CD4-positive, alpha-beta memory T cell (primary cell): ENCODE measurements around the gene PICALM. TPM values are rescaled to one million over a fixed set of nuclear protein-coding genes. Genes with fewer than 3 reads are reported as not detected.

Experiments
- CTCF ChIA-PET: fragments of 350-600 bp; sonication (Branson Sonifier 250); formaldehyde crosslinking; loops from one replicate; lab custom pipeline; 2021; ENCODE audit warnings: inconsistent platforms; ENCODE audit not compliant: partially characterized antibody; lab: Charles Lee
- POLR2A ChIA-PET: fragments of 350-600 bp; sonication (Branson Sonifier 250); formaldehyde crosslinking; loops from one replicate; lab custom pipeline; 2021; ENCODE audit not compliant: partially characterized antibody; lab: Charles Lee
- DNase-seq, 5 donors: peaks; one replicate each; pipeline versions ENCODE4 v3.0.0 to v3.0.0-alpha.2; 2020 to 2022; ENCODE audit warnings: mixed read lengths in 1 of 5
- H3K27ac ChIP-seq: one replicate; pipeline ENCODE4 v1.7.0; 2013; ENCODE audit warnings: low read depth, low read length
- H3K27me3 ChIP-seq: 2 replicates; pipeline ENCODE4 v1.7.0; 2013; ENCODE audit warnings: mild to moderate bottlenecking, low read length, moderate library complexity; ENCODE audit not compliant: insufficient read depth
- H3K36me3 ChIP-seq: 2 replicates; pipeline ENCODE4 v1.7.0; 2013; ENCODE audit warnings: mild to moderate bottlenecking, low read length, moderate library complexity; ENCODE audit not compliant: insufficient read depth
- H3K4me1 ChIP-seq: 2 replicates; pipeline ENCODE4 v1.7.0; 2013; ENCODE audit warnings: mild to moderate bottlenecking, low read length, moderate library complexity; ENCODE audit not compliant: insufficient read depth
- H3K4me3 ChIP-seq, 2 donors: one replicate each; pipeline ENCODE4 v1.7.0; 2013; ENCODE audit warnings: low read length in 2 of 2, mild to moderate bottlenecking in 1 of 2
- H3K9me3 ChIP-seq, 2 donors: one replicate each; pipeline ENCODE4 v1.7.0; 2013; ENCODE audit warnings: low read length in 2 of 2, control low read depth in 1 of 2; ENCODE audit not compliant: control insufficient read depth in 1 of 2
- H3K27ac Mint-ChIP-seq, 7 donors: one replicate each; pipeline ENCODE4 v1.8.0; 2020 to 2021; ENCODE audit warnings: mixed read lengths in 7 of 7, mild to moderate bottlenecking in 6 of 7, inconsistent platforms in 3 of 7, moderate library complexity in 3 of 7
- H3K27me3 Mint-ChIP-seq, 2 donors: one replicate each; pipeline ENCODE4 v1.8.0; 2020 to 2021; ENCODE audit warnings: mixed read lengths in 2 of 2
- H3K36me3 Mint-ChIP-seq, 2 donors: one replicate each; pipeline ENCODE4 v1.8.0; 2020 to 2021; ENCODE audit warnings: mixed read lengths in 2 of 2, inconsistent platforms in 1 of 2, mild to moderate bottlenecking in 1 of 2
- H3K4me1 Mint-ChIP-seq, 4 donors: one replicate each; pipeline ENCODE4 v1.8.0; 2020 to 2021; ENCODE audit warnings: mixed read lengths in 4 of 4, mild to moderate bottlenecking in 1 of 4
- H3K4me3 Mint-ChIP-seq, 8 donors: one replicate each; pipeline ENCODE4 v1.8.0; 2020 to 2021; ENCODE audit warnings: mixed read lengths in 8 of 8, mild to moderate bottlenecking in 7 of 8, moderate library complexity in 6 of 8, inconsistent platforms in 3 of 8
- H3K9me3 Mint-ChIP-seq, 8 donors: one replicate each; pipeline ENCODE4 v1.8.0; 2020 to 2021; ENCODE audit warnings: mixed read lengths in 8 of 8, mild to moderate bottlenecking in 5 of 8, inconsistent platforms in 3 of 8, moderate library complexity in 1 of 8
- intact Hi-C: fragments of 100-400 bp; cut with micrococcal nuclease; formaldehyde crosslinking; loops from one replicate; pipeline ENCODE4 v1.15.1; 2023
- polyA plus RNA-seq, 2 donors: library from polyadenylated mRNA; unstranded; fragments of 300-500 nt; fragmentation: Illumina TruSeq; gene quantifications; one replicate each; pipeline ENCODE4 v1.2.3, GENCODE V29; 2021
- total RNA-seq, 2 experiments: library from RNA; stranded (reverse); gene quantifications; one replicate each; pipeline ENCODE4 v1.2.3, GENCODE V29; 2021

PICALM gene, protein sequence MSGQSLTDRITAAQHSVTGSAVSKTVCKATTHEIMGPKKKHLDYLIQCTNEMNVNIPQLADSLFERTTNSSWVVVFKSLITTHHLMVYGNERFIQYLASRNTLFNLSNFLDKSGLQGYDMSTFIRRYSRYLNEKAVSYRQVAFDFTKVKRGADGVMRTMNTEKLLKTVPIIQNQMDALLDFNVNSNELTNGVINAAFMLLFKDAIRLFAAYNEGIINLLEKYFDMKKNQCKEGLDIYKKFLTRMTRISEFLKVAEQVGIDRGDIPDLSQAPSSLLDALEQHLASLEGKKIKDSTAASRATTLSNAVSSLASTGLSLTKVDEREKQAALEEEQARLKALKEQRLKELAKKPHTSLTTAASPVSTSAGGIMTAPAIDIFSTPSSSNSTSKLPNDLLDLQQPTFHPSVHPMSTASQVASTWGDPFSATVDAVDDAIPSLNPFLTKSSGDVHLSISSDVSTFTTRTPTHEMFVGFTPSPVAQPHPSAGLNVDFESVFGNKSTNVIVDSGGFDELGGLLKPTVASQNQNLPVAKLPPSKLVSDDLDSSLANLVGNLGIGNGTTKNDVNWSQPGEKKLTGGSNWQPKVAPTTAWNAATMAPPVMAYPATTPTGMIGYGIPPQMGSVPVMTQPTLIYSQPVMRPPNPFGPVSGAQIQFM
- 100 to 1,000 TPM; 127 to 138 TPM for total RNA-seq
- polyA plus RNA-seq: 10 to 100 TPM; 15.3 to 26.3 TPM

DNA sequence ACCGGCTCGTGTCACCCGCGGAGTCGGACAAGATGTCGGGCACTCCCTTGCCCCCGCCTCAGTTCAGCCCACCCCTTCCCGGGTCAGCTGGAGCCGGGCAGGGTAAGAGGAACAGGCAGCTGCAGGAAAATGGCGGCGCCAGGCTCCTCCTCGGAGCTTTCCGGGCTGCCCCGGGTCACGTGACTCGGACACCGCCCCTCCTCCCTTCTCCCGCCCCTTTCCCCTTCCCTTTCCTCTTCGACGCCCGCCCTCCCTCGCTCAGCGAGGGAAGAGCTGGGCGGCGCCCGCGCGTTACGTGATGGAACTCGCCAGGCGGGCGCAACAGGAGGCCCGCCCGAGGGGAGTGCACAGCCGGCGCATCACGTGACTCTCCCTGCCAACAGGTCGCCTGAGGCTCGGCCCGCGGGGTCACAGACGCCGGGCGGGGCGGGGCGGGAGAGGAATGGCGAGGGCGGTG lies at the start of gene PICALM:
TSS of gene PICALM (minus strand) at position 134 of the 457 bp plus-strand sequence. CDS start 304 bp downstream, outside the sequence.
- H3K4me3 Mint-ChIP-seq: peak within 1 kb of the TSS; percentile 93 to 99 (median 98)
- peak within 1 kb of the TSS; percentile 89 to 98 (median 96) for H3K27ac Mint-ChIP-seq
- H3K36me3 Mint-ChIP-seq: peaks cover 0 to 24% of the 10 kb centered on the region in 2 donors
- H3K9me3 ChIP-seq: no peaks in the 10 kb centered on the region
- H3K27ac ChIP-seq: peak within 1 kb of the TSS; percentile 81
- H3K27me3 Mint-ChIP-seq: peaks cover 0 to 2% of the 10 kb centered on the region in 2 donors
- POLR2A ChIA-PET: interaction anchor here (0.5 to 3.9 kb wide), 27 partner anchors 8 to 441 kb away, joined by 3 to 40 read pairs (median 6); partner anchors contain the start of genes EED, HIKESHI, TMEM126A and TMEM126B
- DNase-seq: peak; percentile 94 to 97 (median 97)
- H3K4me3 ChIP-seq: peak within 1 kb of the TSS; percentile 34 to 92
- intact Hi-C loops: loop anchor here (1.0 to 5.0 kb wide), 8 partner anchors 27 to 441 kb away; partner anchors contain the start of genes CREBZF, EED, HIKESHI and TMEM126B
- H3K4me1 ChIP-seq: peaks cover 32% of the 10 kb centered on the region
- no peaks in the 10 kb centered on the region for H3K27me3 ChIP-seq
- no peaks in the 10 kb centered on the region for H3K36me3 ChIP-seq
- no peaks in the 10 kb centered on the region for H3K9me3 Mint-ChIP-seq
- CTCF ChIA-PET: interaction anchor here (0.9 to 4.0 kb wide), 8 partner anchors 11 to 214 kb away, joined by 3 to 45 read pairs (median 5); partner anchors contain the start of gene CCDC83
- peaks cover 18 to 46% (median 28%) of the 10 kb centered on the region in 4 donors for H3K4me1 Mint-ChIP-seq

DNA sequence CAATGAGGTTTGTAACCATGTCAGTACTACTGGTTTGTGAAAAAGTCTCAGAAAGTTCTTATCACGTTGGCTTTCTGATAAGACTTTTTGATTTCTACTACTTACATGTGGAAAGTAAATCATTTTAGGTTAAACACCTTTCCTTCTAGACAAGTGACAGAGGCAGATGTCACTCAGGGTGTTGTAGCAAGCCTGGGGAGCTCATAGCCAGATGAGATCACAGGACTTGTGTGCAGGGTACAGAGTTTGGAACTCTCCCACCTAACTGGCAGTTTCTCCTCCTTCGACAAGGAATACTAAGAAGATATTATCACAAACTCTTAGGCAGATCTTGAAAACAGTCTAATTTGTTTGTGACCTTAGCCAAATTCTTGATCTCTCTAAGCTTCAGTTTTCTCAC lies 49.4 kb upstream of the PICALM start:
- H3K4me3 ChIP-seq: no peak overlapping the region
- no peaks in the 10 kb centered on the region for H3K27me3 ChIP-seq
- no peak overlapping the region for H3K27ac Mint-ChIP-seq
- H3K36me3 Mint-ChIP-seq: no peaks in the 10 kb centered on the region
- ChIA-PET CTCF (interaction anchor here (1.9 kb wide), 1 partner anchor 75 kb away, joined by 4 read pairs; no protein-coding TSS in a partner anchor), POLR2A (no interaction called here)
- intact Hi-C loops: loop anchor here (5.0 kb wide), 1 partner anchor 74 kb away; no protein-coding TSS in a partner anchor
- peaks cover 27% of the 10 kb centered on the region for H3K4me1 ChIP-seq
- no peak overlapping the region for H3K27ac ChIP-seq
- DNase-seq: no peak
- no peak overlapping the region for H3K4me3 Mint-ChIP-seq
- H3K36me3 ChIP-seq: no peaks in the 10 kb centered on the region
- no peaks in the 10 kb centered on the region for H3K9me3 ChIP-seq
- no peaks in the 10 kb centered on the region for H3K9me3 Mint-ChIP-seq
- peaks cover 17 to 31% (median 21%) of the 10 kb centered on the region in 4 donors for H3K4me1 Mint-ChIP-seq
- H3K27me3 Mint-ChIP-seq: peaks cover 0 to 2% of the 10 kb centered on the region in 2 donors

DNA sequence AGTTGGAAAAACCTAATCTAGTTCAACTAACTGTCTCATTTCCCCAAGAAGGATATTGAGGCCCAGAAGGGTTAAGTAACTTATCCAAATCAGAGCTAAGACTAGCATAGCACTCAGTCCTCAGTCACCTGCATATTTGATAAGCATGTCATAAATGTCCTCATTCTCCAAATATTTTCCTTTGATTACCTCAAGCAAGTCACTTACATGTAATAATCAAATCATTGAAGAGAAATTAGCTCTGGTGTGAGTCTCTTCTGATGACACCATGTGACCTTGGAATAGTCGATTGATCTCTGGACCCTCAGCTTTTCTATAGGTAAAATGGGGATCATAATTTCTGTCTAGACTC lies 48.8 kb upstream of the PICALM start:
- ChIA-PET CTCF (interaction anchor here (1.1 to 1.9 kb wide), 2 partner anchors 76 to 263 kb away, joined by 3 to 4 read pairs; partner anchors contain the start of gene CCDC83), POLR2A (interaction anchor here (1.3 to 1.8 kb wide), 2 partner anchors 13 to 48 kb away, joined by 4 to 7 read pairs; partner anchors contain the start of gene PICALM)
- peaks cover 0 to 1% of the 10 kb centered on the region in 2 donors for H3K27me3 Mint-ChIP-seq

DNA sequence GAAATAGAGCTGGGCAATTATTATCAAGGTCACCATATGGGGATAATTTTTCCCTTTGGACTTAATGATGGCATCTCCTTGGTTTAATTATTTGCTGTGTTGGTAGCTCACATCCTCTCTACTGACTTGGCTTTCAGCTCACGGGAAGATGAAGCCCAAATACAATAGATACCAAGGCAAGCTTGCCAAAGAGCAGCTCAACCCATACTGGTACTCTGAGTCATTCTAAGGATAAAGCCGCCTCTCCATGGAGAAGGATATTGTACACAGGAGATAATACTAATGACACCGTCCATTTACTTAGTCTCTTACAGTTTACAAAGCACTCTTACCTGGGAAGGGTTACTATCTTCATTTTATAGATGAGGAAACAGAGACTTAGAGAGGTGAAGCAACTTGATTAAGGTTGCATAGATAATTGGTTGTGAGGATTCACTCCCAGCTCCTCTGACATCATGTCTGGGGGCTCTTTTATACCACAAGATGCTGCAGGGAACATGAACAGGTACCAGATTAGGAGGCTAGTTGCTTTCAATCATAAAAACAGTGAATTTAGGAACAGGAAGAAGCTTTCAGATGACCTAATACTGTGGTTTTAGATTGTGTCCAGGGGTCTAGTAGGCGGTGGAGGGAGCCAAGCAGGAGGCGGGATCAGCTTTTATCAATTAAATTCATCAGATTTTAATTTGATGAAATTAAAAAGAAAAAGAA lies 48.3 kb upstream of the PICALM start:
- no peaks in the 10 kb centered on the region for H3K36me3 Mint-ChIP-seq
- peak overlapping the region in 1 of 7 donors; percentile 16 for H3K27ac Mint-ChIP-seq
- intact Hi-C loops: loop anchor here (5.0 kb wide), 1 partner anchor 75 kb away; no protein-coding TSS in a partner anchor
- Histone ChIP-seq H3K27me3 (no peaks in the 10 kb centered on the region), H3K36me3 (no peaks in the 10 kb centered on the region), H3K27ac (no peak overlapping the region), H3K4me1 (peaks cover 27% of the 10 kb centered on the region), H3K9me3 (no peaks in the 10 kb centered on the region), H3K4me3 (no peak overlapping the region)
- no peak for DNase-seq
- ChIA-PET CTCF (interaction anchor here (1.1 to 2.2 kb wide), 3 partner anchors 75 to 262 kb away, joined by 3 to 6 read pairs (median 4); partner anchors contain the start of gene CCDC83), POLR2A (interaction anchor here (0.5 to 1.9 kb wide), 4 partner anchors 14 to 50 kb away, joined by 4 to 7 read pairs (median 5); partner anchors contain the start of gene PICALM)
- H3K4me1 Mint-ChIP-seq: peaks cover 17 to 31% (median 21%) of the 10 kb centered on the region in 4 donors
- H3K27me3 Mint-ChIP-seq: no peaks in the 10 kb centered on the region
- H3K4me3 Mint-ChIP-seq: no peak overlapping the region
- no peaks in the 10 kb centered on the region for H3K9me3 Mint-ChIP-seq

More for the DNA sequence above, 48.8 kb upstream of the PICALM start:
- intact Hi-C loops: loop anchor here (5.0 kb wide), 1 partner anchor 75 kb away; no protein-coding TSS in a partner anchor
- H3K4me3 Mint-ChIP-seq: no peak overlapping the region
- no peak overlapping the region for H3K27ac Mint-ChIP-seq
- Histone ChIP-seq H3K27me3 (no peaks in the 10 kb centered on the region), H3K36me3 (no peaks in the 10 kb centered on the region), H3K9me3 (no peaks in the 10 kb centered on the region), H3K27ac (no peak overlapping the region), H3K4me1 (peaks cover 27% of the 10 kb centered on the region), H3K4me3 (no peak overlapping the region)
- peaks cover 17 to 31% (median 21%) of the 10 kb centered on the region in 4 donors for H3K4me1 Mint-ChIP-seq
- no peak for DNase-seq
- H3K9me3 Mint-ChIP-seq: no peaks in the 10 kb centered on the region
- no peaks in the 10 kb centered on the region for H3K36me3 Mint-ChIP-seq

DNA sequence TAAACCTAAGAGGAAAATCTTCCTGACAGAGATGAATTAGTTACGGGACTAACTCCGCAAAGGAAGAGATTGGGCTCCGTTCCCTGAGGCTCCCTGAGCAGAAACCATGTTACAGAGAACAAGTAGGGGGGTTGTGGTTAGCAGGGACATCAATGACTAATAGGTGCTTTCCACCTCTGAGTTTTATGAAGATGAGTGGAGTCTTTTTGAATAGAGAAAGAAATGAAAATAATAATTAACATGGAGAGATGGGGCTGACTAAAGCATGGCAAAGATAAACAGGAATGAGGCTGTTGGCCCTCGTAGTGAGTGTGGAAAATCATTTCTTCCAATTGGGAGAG lies 47.5 kb upstream of the PICALM start:
- no peaks in the 10 kb centered on the region for H3K9me3 Mint-ChIP-seq
- H3K27ac Mint-ChIP-seq: peak overlapping the region in 5 of 7 donors; percentile 1 to 73 (median 14)
- Histone ChIP-seq H3K4me3 (no peak overlapping the region), H3K36me3 (no peaks in the 10 kb centered on the region), H3K4me1 (peaks cover 27% of the 10 kb centered on the region), H3K27ac (no peak overlapping the region), H3K9me3 (no peaks in the 10 kb centered on the region), H3K27me3 (no peaks in the 10 kb centered on the region)
- peaks cover 17 to 31% (median 21%) of the 10 kb centered on the region in 4 donors for H3K4me1 Mint-ChIP-seq
- CTCF ChIA-PET: interaction anchor here (1.1 to 2.2 kb wide), 4 partner anchors 75 to 261 kb away, joined by 3 to 6 read pairs (median 4); partner anchors contain the start of gene CCDC83
- H3K27me3 Mint-ChIP-seq: no peaks in the 10 kb centered on the region
- H3K4me3 Mint-ChIP-seq: peak overlapping the region in 6 of 8 donors; percentile 12 to 40 (median 28)
- intact Hi-C loops: loop anchor here (5.0 kb wide), 1 partner anchor 76 kb away; no protein-coding TSS in a partner anchor
- peak in 4 of 5 donors; percentile 8 to 64 (median 20) for DNase-seq
- no peaks in the 10 kb centered on the region for H3K36me3 Mint-ChIP-seq
- POLR2A ChIA-PET: interaction anchor here (1.3 to 1.9 kb wide), 3 partner anchors 15 to 47 kb away, joined by 4 to 7 read pairs (median 6); partner anchors contain the start of gene PICALM
